ENCODE measurements around the gene KAT2B. TPM values are rescaled to one million over a fixed set of nuclear protein-coding genes. Genes with fewer than 3 reads are reported as not detected.

The KAT2B gene
- total RNA-seq, 2 donors from 2014 or later, result 16.4 to 31.7 TPM

- H3K27me3 ChIP-seq (replicated peaks; ENCODE audit: insufficient read depth), result no peaks in the 10 kb centered on the region
- no peak for DNase-seq (ENCODE audit: low spot score)
- intact Hi-C loops (cut with DNase I), result loop anchor here (5.0 kb wide), 1 partner anchor 41 kb away; the partner anchor contains the start of gene SGO1
- H3K9me3 ChIP-seq, result no peaks in the 10 kb centered on the region
- no peak overlapping the region for H3K4me3 ChIP-seq
- WGBS, result 77% methylated on average over 8 of the region's 8 CpGs
- no peaks in the 10 kb centered on the region for H3K36me3 ChIP-seq
- TF ChIP-seq CTCF (IDR thresholded peaks at IDR 0.05) (no peak), POLR2AphosphoS5 (IDR thresholded peaks at IDR 0.05) (no peak), POLR2A (IDR thresholded peaks at IDR 0.05) (no peak)
- H3K27ac ChIP-seq, result no peak overlapping the region
- H3K4me1 ChIP-seq (replicated peaks), result no peaks in the 10 kb centered on the region
Measured at GRCh38 chr3:20146301-20146700, 106.1 kb downstream of the KAT2B start.

GRCh38 chr3:20147361-20147760 lies 107.1 kb downstream of the KAT2B start:
- TF ChIP-seq POLR2AphosphoS5 (IDR thresholded peaks at IDR 0.05), result no peak
- no peak for TF ChIP-seq POLR2A (IDR thresholded peaks at IDR 0.05)
- TF ChIP-seq CTCF (IDR thresholded peaks at IDR 0.05), result no peak
- H3K9me3 ChIP-seq, result no peaks in the 10 kb centered on the region
- H3K4me1 ChIP-seq (replicated peaks), result no peaks in the 10 kb centered on the region
- DNase-seq (ENCODE audit: low spot score), result no peak
- H3K27me3 ChIP-seq (replicated peaks; ENCODE audit: insufficient read depth), result no peaks in the 10 kb centered on the region
- H3K27ac ChIP-seq, result peak overlapping the region; percentile 18 to 55
- intact Hi-C loops (cut with DNase I), result loop anchor here (5.0 kb wide), 1 partner anchor 40 kb away; the partner anchor contains the start of gene SGO1
- H3K4me3 ChIP-seq, result no peak overlapping the region
- no peaks in the 10 kb centered on the region for H3K36me3 ChIP-seq

GRCh38 chr3:20148466-20148865 lies 108.2 kb downstream of the KAT2B start:
- no peaks in the 10 kb centered on the region for H3K9me3 ChIP-seq
- no peaks in the 10 kb centered on the region for H3K27me3 ChIP-seq (replicated peaks; ENCODE audit: insufficient read depth)
- WGBS, result 82% methylated on average over 10 of the region's 10 CpGs
- H3K36me3 ChIP-seq, result no peaks in the 10 kb centered on the region
- TF ChIP-seq POLR2A (IDR thresholded peaks at IDR 0.05) (no peak), CTCF (IDR thresholded peaks at IDR 0.05) (no peak), POLR2AphosphoS5 (IDR thresholded peaks at IDR 0.05) (no peak)
- intact Hi-C loops (cut with DNase I), result loop anchor here (5.0 kb wide), 1 partner anchor 39 kb away; the partner anchor contains the start of gene SGO1
- no peaks in the 10 kb centered on the region for H3K4me1 ChIP-seq (replicated peaks)
- no peak overlapping the region for H3K4me3 ChIP-seq
- DNase-seq (ENCODE audit: low spot score), result no peak
- H3K27ac ChIP-seq, result no peak overlapping the region

- Histone ChIP-seq H3K4me3 (no peak overlapping the region), H3K36me3 (no peaks in the 10 kb centered on the region), H3K27me3 (replicated peaks; ENCODE audit: insufficient read depth) (no peaks in the 10 kb centered on the region), H3K27ac (no peak overlapping the region), H3K9me3 (no peaks in the 10 kb centered on the region), H3K4me1 (replicated peaks) (no peaks in the 10 kb centered on the region)
- no peak for DNase-seq (ENCODE audit: low spot score)
- no peak for TF ChIP-seq CTCF (IDR thresholded peaks at IDR 0.05)
- TF ChIP-seq POLR2A (IDR thresholded peaks at IDR 0.05), result no peak
- no peak for TF ChIP-seq POLR2AphosphoS5 (IDR thresholded peaks at IDR 0.05)
- intact Hi-C loops (cut with DNase I), result no loop called here
- WGBS, result 84% methylated on average over 1 of the region's 1 CpG
Measured at GRCh38 chr3:20154078-20154477, 113.8 kb downstream of the KAT2B start.

- Histone ChIP-seq H3K9me3 (no peaks in the 10 kb centered on the region), H3K36me3 (no peaks in the 10 kb centered on the region), H3K4me1 (replicated peaks) (no peaks in the 10 kb centered on the region), H3K4me3 (no peak overlapping the region), H3K27ac (no peak overlapping the region), H3K27me3 (replicated peaks; ENCODE audit: insufficient read depth) (no peaks in the 10 kb centered on the region)
- DNase-seq (ENCODE audit: low spot score), result no peak
- WGBS, result 96% methylated on average over 4 of the region's 4 CpGs
- TF ChIP-seq CTCF (IDR thresholded peaks at IDR 0.05) (no peak), POLR2AphosphoS5 (IDR thresholded peaks at IDR 0.05) (no peak), POLR2A (IDR thresholded peaks at IDR 0.05) (no peak)
- intact Hi-C loops (cut with DNase I), result no loop called here
Measured at GRCh38 chr3:20154928-20155327, 114.7 kb downstream of the KAT2B start.
